ENCODE data around the gene MAST2. TPM values are rescaled to one million over a fixed set of nuclear protein-coding genes. Genes with fewer than 3 reads are reported as not detected.

The MAST2 gene
- total RNA-seq, 1 donor, result 24.2 TPM

DNA sequence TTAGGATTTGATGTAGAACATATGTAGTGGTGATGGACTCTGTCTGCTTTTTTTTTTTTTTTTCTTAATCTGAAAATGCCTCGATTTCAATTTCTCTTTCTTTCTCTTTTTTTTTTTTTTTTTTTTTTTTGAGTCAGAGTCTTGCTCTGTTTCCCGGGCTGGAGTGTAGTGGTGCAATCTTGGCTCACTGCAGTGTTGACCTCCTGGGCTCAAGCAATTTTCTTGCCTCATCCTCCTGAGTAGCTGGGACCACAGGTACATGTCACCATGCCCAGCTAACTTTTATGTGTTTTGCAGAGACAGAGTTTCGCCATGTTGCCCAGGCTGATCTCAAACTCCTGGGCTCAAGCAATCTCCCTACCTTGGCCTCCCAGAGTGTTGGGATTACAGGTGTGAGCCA, 17.4 kb downstream of the MAST2 start:
- Histone ChIP-seq H4K20me1 (ENCODE audit: insufficient read depth, low read length) (peaks cover 5% of the 10 kb centered on the region), H3K79me2 (ENCODE audit: insufficient read depth, low read length) (peaks cover 54% of the 10 kb centered on the region), H3K4me2 (ENCODE audit: insufficient read depth, low read length) (no peak overlapping the region), H3K27me3 (ENCODE audit: insufficient read depth, low read length) (no peaks in the 10 kb centered on the region), H3K4me1 (ENCODE audit: insufficient read depth, low read length) (peaks cover 2% of the 10 kb centered on the region), H3K9me3 (ENCODE audit: low read depth, low read length) (peaks cover 6% of the 10 kb centered on the region), H3K27ac (ENCODE audit: low read depth, low read length) (no peak overlapping the region), H3K4me3 (ENCODE audit: insufficient read depth, low read length) (no peak overlapping the region), H2AFZ (ENCODE audit: low read length) (no peak overlapping the region), H3K36me3 (ENCODE audit: insufficient read depth, low read length) (peaks cover 4% of the 10 kb centered on the region)
- TF ChIP-seq, protein P1, sequence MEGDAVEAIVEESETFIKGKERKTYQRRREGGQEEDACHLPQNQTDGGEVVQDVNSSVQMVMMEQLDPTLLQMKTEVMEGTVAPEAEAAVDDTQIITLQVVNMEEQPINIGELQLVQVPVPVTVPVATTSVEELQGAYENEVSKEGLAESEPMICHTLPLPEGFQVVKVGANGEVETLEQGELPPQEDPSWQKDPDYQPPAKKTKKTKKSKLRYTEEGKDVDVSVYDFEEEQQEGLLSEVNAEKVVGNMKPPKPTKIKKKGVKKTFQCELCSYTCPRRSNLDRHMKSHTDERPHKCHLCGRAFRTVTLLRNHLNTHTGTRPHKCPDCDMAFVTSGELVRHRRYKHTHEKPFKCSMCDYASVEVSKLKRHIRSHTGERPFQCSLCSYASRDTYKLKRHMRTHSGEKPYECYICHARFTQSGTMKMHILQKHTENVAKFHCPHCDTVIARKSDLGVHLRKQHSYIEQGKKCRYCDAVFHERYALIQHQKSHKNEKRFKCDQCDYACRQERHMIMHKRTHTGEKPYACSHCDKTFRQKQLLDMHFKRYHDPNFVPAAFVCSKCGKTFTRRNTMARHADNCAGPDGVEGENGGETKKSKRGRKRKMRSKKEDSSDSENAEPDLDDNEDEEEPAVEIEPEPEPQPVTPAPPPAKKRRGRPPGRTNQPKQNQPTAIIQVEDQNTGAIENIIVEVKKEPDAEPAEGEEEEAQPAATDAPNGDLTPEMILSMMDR (IDR thresholded peaks at IDR 0.05; ENCODE audit: extremely low read depth, low read depth, low read length), result no peak
- DNase-seq (ENCODE audit: insufficient read length, low spot score, missing footprints), result no peak

DNA sequence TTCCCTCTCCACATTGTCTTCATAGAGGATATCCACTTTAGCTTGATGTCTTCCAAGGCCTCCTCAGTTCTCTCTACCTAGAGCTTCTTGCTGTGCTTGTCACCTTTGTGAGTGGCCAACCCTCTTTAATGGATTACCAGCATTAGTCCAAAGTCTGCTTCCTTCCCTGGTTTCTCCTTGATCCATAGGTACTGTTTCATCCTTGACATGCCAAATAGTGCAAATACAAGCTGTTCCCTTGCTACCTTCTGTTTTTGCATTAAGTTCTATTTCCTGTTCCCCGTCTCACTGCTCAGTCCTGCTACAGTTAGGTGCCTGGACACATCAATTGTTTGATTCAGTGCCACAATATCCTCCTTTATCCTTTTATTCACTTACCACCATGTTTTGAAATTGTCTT, 19.2 kb downstream of the MAST2 start:
- Histone ChIP-seq H3K27ac (ENCODE audit: low read depth, low read length) (no peak overlapping the region), H3K27me3 (ENCODE audit: insufficient read depth, low read length) (no peaks in the 10 kb centered on the region), H4K20me1 (ENCODE audit: insufficient read depth, low read length) (peaks cover 5% of the 10 kb centered on the region), H3K4me2 (ENCODE audit: insufficient read depth, low read length) (no peak overlapping the region), H3K36me3 (ENCODE audit: insufficient read depth, low read length) (peaks cover 8% of the 10 kb centered on the region), H3K4me1 (ENCODE audit: insufficient read depth, low read length) (no peaks in the 10 kb centered on the region), H3K9me3 (ENCODE audit: low read depth, low read length) (peaks cover 6% of the 10 kb centered on the region), H3K4me3 (ENCODE audit: insufficient read depth, low read length) (no peak overlapping the region), H3K79me2 (ENCODE audit: insufficient read depth, low read length) (peaks cover 48% of the 10 kb centered on the region), H2AFZ (ENCODE audit: low read length) (no peak overlapping the region)
- TF ChIP-seq, protein P1 (IDR thresholded peaks at IDR 0.05; ENCODE audit: extremely low read depth, low read depth, low read length), result no peak
- peak; percentile 1 for DNase-seq (ENCODE audit: insufficient read length, low spot score, missing footprints)

DNA sequence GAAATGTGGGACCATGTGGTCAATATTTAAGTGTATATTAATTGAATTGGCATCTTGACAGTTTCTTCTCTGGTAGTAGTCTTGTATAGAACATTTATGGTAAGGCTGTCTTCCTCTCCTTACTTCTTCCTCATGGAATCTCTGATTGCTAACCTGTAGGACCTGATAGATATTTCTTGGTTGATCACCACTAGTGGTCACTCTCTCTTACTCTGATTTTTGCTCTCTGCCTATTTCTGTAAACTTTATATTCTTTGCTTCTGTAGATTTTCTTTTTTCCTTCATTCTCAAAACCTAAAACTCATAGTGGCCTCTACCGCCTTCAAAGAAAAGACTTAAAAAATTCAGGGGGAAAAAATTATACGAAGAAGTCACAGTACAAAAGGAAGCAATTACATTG, 21.2 kb downstream of the MAST2 start:
- Histone ChIP-seq H3K4me3 (ENCODE audit: insufficient read depth, low read length) (no peak overlapping the region), H3K9me3 (ENCODE audit: low read depth, low read length) (peaks cover 3% of the 10 kb centered on the region), H3K4me1 (ENCODE audit: insufficient read depth, low read length) (no peaks in the 10 kb centered on the region), H3K4me2 (ENCODE audit: insufficient read depth, low read length) (no peak overlapping the region), H3K79me2 (ENCODE audit: insufficient read depth, low read length) (peaks cover 37% of the 10 kb centered on the region), H3K27me3 (ENCODE audit: insufficient read depth, low read length) (no peaks in the 10 kb centered on the region), H3K36me3 (ENCODE audit: insufficient read depth, low read length) (peaks cover 14% of the 10 kb centered on the region), H2AFZ (ENCODE audit: low read length) (no peak overlapping the region), H3K27ac (ENCODE audit: low read depth, low read length) (no peak overlapping the region), H4K20me1 (ENCODE audit: insufficient read depth, low read length) (no peaks in the 10 kb centered on the region)
- TF ChIP-seq, protein P1 (IDR thresholded peaks at IDR 0.05; ENCODE audit: extremely low read depth, low read depth, low read length), result peak; percentile 10
- no peak for DNase-seq (ENCODE audit: insufficient read length, low spot score, missing footprints)

DNA sequence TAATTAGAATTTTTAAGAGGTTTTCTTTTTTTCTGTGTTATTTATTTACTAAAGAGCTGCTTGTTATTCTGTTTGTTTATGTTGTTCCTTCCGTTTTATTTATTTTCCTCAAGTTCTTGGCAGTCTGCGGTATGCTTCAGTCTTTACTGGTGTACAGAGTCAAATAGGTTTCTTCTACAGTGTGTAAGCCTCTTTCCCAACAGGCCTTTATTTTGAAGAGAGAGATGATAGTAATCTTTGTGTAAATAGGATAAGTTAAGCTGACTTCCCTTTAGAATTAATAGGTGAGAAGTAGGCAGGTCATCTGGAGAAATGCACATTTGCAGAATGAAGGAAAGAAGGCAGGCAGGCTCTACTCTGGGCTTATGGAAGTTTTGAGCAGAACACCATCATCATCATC, 23.8 kb downstream of the MAST2 start:
- Histone ChIP-seq H3K4me2 (ENCODE audit: insufficient read depth, low read length) (no peak overlapping the region), H3K4me3 (ENCODE audit: insufficient read depth, low read length) (no peak overlapping the region), H3K4me1 (ENCODE audit: insufficient read depth, low read length) (no peaks in the 10 kb centered on the region), H2AFZ (ENCODE audit: low read length) (no peak overlapping the region), H3K36me3 (ENCODE audit: insufficient read depth, low read length) (peaks cover 14% of the 10 kb centered on the region), H4K20me1 (ENCODE audit: insufficient read depth, low read length) (no peaks in the 10 kb centered on the region), H3K79me2 (ENCODE audit: insufficient read depth, low read length) (peaks cover 23% of the 10 kb centered on the region), H3K9me3 (ENCODE audit: low read depth, low read length) (no peaks in the 10 kb centered on the region), H3K27ac (ENCODE audit: low read depth, low read length) (no peak overlapping the region), H3K27me3 (ENCODE audit: insufficient read depth, low read length) (no peaks in the 10 kb centered on the region)
- DNase-seq (ENCODE audit: insufficient read length, low spot score, missing footprints), result no peak
- TF ChIP-seq, protein P1 (IDR thresholded peaks at IDR 0.05; ENCODE audit: extremely low read depth, low read depth, low read length), result no peak
